Measurements from ENCODE around the gene KLF11.

Gene KLF11

GRCh38 chr2:10043906-10044601 lies 704 bp downstream of the KLF11 start:
- peak; percentile 92 for DNase-seq (ENCODE audit: low spot score)

DNA sequence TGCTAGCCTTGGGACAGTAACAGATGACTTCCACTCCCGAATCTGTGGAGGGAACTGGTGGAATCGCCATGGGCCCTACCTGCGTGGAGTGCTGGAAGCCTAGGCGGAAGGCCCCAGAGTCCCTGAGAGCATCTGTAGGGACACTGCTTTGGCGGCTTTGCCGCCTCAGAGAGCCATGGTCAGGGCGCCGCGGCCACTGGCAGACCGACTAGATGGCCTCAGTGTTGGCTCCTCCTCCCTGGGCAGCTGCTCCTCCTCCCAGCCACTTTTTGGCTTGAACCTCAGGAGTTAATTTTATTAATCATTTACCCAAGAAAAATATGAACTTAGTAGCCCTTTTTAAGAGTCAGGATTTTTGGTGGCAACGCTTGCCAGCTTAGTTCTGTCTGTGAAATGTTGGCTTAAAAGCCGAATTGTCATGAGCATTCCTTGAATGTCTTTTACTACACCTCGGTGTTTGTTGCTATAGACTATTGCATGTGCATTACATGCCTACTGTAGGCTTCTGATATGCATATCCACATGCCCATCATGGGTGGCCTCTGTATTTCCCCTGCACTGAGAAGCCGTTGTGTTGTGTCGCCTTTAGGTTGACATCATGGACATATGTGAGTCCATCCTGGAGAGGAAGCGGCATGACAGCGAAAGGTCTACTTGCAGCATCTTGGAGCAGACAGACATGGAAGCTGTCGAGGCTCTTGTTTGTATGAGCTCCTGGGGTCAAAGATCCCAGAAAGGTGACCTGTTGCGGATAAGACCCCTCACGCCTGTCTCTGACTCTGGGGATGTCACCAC lies 2.4 kb downstream of the KLF11 start:
- no peak for DNase-seq (ENCODE audit: low spot score)

DNA sequence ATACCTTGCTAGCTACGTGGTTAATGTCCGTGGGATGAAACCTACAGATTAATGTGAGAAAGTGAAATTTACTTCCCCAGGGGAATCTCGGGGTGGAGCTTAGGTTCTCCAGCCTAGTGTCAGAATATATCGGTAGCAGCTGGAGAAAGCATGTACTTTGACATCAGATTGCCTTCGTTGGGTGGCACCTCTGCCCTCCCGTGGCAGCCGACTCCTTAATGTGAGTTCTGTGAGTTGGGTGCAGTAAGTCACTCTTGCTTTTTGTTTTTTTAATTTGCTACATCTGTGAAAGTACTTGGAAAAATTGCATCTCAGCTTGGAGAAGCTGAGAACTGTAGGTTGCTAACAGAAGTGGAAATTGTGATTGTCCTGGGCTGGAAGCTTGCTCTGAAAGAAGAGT lies 3.6 kb downstream of the KLF11 start:
- no peak for DNase-seq (ENCODE audit: low spot score)

DNA sequence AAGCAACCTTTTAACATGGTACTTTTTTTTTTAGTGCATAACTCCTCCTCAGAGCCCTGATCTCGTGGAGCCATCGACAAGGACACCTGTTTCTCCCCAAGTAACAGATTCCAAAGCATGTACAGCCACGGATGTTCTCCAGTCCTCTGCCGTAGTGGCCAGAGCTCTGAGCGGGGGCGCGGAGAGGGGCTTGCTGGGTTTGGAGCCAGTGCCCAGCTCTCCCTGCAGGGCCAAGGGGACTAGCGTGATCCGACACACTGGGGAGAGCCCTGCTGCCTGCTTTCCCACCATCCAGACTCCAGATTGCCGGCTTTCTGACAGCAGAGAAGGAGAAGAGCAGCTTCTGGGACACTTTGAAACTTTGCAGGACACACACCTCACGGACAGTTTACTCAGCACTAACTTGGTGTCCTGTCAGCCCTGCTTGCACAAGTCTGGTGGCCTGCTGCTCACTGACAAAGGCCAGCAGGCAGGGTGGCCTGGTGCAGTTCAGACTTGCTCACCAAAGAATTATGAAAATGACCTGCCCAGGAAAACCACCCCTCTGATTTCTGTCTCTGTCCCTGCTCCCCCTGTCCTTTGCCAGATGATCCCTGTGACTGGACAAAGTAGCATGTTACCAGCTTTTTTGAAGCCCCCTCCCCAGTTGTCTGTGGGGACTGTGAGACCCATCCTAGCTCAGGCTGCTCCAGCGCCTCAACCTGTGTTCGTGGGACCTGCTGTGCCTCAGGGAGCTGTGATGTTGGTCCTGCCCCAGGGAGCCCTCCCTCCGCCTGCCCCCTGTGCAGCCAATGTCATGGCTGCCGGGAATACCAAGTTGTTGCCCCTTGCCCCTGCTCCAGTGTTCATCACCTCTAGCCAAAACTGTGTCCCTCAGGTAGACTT lies 4.5 kb downstream of the KLF11 start:
- DNase-seq (ENCODE audit: low spot score) = no peak

- no peak for DNase-seq (ENCODE audit: low spot score)
These were observed 5.3 kb downstream of the KLF11 start for GRCh38 chr2:10048501-10049171.

GRCh38 chr2:10052216-10052615 lies 8.9 kb downstream of the KLF11 start:
- no peak for DNase-seq (ENCODE audit: low spot score)

DNA sequence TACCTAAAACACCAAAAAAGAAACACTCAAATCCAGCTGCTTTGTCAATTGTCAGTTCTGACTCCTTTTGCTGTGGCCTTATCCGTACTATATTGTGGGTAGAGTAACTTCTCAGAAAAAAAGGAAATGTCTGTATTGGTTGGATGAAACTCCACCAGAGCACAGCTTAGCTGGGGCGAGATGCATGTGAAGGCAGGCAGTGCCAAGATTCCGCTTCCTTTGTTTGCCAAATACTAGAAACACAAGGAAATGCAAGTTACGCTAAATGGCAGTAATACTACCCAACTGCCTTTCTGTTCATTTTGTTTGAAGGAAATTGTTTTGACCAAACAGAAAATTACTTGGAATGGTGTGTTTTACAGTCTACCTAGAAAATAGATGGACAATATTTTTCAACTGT lies 10.0 kb downstream of the KLF11 start:
- no peak for DNase-seq (ENCODE audit: low spot score)

GRCh38 chr2:10054424-10054823 lies 11.1 kb downstream of the KLF11 start:
- no peak for DNase-seq (ENCODE audit: low spot score)

GRCh38 chr2:10054976-10055375 lies 11.6 kb downstream of the KLF11 start:
- DNase-seq (ENCODE audit: low spot score) = no peak

DNA sequence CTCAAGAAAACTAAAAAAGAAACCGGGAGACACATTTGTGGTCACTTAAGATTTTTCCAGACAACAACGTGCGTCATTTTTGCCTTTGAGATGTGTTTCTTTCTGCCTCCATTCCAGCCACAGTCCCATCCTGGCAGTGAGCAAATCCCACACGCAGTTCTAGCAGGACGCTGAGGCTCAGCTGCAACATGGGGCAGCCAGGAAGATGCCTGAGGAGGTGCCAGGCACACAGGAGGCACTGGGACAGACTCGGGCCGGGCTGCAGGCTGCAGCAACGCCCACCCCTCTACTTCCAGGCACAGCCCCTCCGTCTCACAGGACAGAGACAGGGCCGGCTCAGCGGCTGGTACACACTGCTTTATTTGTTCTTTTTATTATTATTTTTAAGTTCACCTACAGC lies 13.1 kb downstream of the KLF11 start:
- no peak for DNase-seq (ENCODE audit: low spot score)

GRCh38 chr2:10057231-10058107 lies 14.1 kb downstream of the KLF11 start:
- peak; percentile 94 for DNase-seq (ENCODE audit: low spot score)

GRCh38 chr2:10058251-10059015 lies 15.1 kb downstream of the KLF11 start:
- no peak for DNase-seq (ENCODE audit: low spot score)

- no peak for DNase-seq (ENCODE audit: low spot score)
These were observed 15.6 kb downstream of the KLF11 start for GRCh38 chr2:10059016-10059351.

DNA sequence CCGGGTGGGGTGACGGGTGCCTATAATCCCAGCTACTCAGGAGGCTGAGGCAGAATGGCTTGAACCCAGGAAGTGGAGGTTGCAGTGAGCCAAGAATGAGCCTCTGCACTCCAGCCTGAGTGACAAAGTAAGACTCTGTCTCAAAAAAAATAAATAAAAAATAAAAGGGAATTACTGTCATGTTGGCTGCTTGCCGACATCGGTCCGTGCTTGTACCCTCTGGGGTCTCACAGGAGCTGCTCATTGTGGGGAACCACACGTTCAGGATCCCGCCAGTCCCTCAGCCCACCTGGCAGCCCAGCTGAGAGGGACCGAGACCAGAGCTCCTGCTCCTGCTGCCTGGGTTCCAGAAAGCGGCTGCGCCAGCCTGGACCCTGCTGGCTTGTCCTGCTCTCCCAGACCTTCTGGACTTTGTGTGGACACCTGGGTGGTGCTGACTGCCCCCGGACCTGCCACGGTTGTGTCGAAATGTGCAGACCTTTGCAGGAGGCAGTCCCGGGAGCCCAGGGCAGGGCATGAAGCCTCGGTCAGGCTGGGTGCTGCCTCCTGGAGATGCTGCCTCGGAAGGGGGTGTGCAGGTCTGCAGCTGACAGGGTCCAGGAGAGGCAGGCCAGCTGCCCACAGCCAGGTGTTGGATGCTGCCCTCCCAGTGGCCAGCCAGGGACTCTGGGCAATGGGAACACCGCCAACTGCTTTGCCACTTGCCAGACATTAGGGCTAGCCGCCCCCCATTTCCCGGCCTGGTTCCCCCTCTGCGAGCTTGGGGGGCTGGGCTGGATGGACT lies 16.4 kb downstream of the KLF11 start:
- no peak for DNase-seq (ENCODE audit: low spot score)

DNA sequence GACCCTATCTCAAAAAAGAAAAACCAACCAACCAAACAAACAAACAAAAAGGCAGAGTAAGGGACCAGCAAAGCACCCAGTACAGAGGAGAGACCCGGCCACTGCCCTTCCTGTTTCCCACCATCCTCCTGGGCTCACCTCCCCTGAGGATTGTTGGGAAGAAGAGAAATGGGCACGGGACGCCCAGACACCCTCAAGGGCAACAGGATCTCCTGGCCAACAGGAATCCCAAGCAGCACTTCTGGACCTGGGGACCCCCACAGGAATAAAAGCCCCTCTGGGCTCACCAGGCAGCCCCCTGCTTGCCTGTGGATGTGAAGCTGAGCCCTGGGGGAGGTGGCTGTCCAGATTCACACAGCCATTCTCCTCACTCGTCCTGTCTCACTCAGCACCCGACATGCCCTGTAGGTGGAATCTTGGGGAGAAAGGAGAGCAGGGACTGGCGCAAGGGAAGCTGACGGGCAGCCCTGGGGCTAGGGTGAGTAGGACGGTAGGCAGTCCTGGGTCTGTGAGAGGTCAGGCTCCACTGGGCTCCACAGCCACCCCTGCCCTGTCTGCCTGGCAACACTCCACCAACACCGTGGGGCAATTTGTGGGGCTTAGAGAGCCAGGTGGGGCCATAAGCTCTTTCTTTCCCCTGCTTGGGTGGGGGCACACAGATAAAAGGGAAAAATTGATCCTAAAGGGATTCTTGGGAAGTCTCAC lies 18.0 kb downstream of the KLF11 start:
- DNase-seq (ENCODE audit: low spot score) = no peak

DNA sequence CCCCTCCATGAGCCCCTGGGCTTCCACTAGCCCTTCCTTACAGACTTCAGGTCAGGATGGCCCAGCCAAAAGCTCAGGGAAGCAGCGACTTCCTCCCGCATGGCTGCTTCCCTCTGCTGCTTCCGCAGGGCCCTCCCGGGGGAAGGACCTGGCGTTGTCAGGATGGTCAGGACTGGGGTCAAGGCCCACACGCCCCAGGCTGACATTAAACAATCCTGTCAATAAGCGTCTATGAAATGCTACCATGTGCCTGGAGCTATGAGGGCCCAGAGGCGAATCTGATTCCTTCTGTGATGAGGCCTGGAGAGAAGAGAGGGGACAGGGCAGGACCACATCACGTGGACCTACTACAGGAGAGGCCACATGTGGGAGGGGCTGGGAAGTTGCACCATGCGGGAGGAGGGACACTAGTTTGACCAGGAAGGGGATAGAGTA lies 19.6 kb downstream of the KLF11 start:
- no peak for DNase-seq (ENCODE audit: low spot score)

- no peak for DNase-seq (ENCODE audit: low spot score)
These were observed 20.2 kb downstream of the KLF11 start for GRCh38 chr2:10063566-10063965.

DNA sequence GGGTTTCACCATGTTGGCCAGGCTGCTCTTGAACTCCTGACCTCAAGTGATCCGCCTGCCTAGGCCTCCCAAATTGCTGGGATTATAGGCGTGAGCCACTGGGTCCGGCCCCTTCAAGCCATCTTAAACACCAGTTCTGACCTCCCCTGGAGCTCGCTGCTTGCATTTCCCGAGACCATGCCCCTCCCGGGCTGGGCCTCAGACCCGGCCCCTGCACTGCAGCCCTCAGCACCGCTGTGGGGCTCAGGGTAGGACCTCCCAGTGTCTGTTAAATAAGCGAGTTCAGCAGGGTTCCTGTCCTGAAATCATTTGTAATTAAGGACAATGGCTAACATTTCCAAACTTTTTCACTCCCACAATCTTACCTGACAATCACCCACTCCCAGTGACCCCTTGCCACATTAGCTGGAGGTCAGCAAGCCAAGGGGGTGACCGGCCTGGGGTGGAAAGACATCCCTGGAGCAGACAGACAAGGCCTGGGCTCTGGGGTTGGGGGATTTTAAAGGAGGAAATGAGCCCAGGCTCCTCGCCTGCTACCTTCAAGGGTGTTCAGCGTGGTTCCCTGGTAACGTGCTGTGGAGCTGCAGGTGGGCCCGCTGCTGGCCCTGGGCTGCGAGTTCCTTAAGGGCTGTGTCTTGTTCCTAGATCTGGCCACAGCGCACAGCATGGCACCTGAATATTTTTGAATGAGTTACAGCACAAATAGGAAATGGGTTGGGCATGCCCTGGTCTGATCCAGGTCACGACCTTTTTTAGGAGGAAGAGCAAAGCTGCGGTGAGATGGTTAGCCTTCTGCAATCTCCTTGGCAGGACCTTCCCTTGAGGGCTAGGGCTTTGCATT lies 21.8 kb downstream of the KLF11 start:
- DNase-seq (ENCODE audit: low spot score) = no peak
